ENCODE measurements around the gene TMC7.

Gene TMC7

GRCh38 chr16:19029980-19030379 is 46.2 kb downstream of the TMC7 start:
- DNase-seq (ENCODE audit: low read depth, low spot score), result no peak

GRCh38 chr16:19031738-19032137 is 48.0 kb downstream of the TMC7 start:
- no peak for DNase-seq (ENCODE audit: low read depth, low spot score)

GRCh38 chr16:19033761-19034160 is 50.0 kb downstream of the TMC7 start:
- DNase-seq (ENCODE audit: low read depth, low spot score), result no peak

- no peak for DNase-seq (ENCODE audit: low read depth, low spot score)
Measured at GRCh38 chr16:19040400-19040799, 56.7 kb downstream of the TMC7 start.

- DNase-seq (ENCODE audit: low read depth, low spot score), result no peak
Measured at GRCh38 chr16:19044769-19045168, 61.0 kb downstream of the TMC7 start.

- DNase-seq (ENCODE audit: low read depth, low spot score), result no peak
Measured at GRCh38 chr16:19046062-19046461, 62.3 kb downstream of the TMC7 start.

- no peak for DNase-seq (ENCODE audit: low read depth, low spot score)
Measured at GRCh38 chr16:19062706-19063105, 79.0 kb downstream of the TMC7 start.

GRCh38 chr16:19066988-19067348 is 83.2 kb downstream of the TMC7 start:
- no peak for DNase-seq (ENCODE audit: low read depth, low spot score)

GRCh38 chr16:19067349-19068236 is 83.9 kb downstream of the TMC7 start, which contains the start of gene COQ7:
TSS of gene COQ7 (plus strand) at chr16:19067614. CDS start at chr16:19067665, 51 bp downstream.
- DNase-seq (ENCODE audit: low read depth, low spot score), result peak; percentile 98

- no peak for DNase-seq (ENCODE audit: low read depth, low spot score)
Measured at GRCh38 chr16:19068237-19068815, 84.6 kb downstream of the TMC7 start.

GRCh38 chr16:19071811-19072777 is 88.4 kb downstream of the TMC7 start:
- peak; percentile 23 for DNase-seq (ENCODE audit: low read depth, low spot score)

- DNase-seq (ENCODE audit: low read depth, low spot score), result no peak
Measured at GRCh38 chr16:19073344-19073743, 89.6 kb downstream of the TMC7 start.

GRCh38 chr16:19073863-19074262 is 90.1 kb downstream of the TMC7 start:
- DNase-seq (ENCODE audit: low read depth, low spot score), result no peak

GRCh38 chr16:19075511-19075910 is 91.8 kb downstream of the TMC7 start:
- no peak for DNase-seq (ENCODE audit: low read depth, low spot score)

GRCh38 chr16:19077879-19078278 is 94.1 kb downstream of the TMC7 start:
- no peak for DNase-seq (ENCODE audit: low read depth, low spot score)

GRCh38 chr16:19083670-19084069 is 99.9 kb downstream of the TMC7 start:
- DNase-seq (ENCODE audit: low read depth, low spot score), result no peak

- no peak for DNase-seq (ENCODE audit: low read depth, low spot score)
Measured at GRCh38 chr16:19084139-19084538, 100.4 kb downstream of the TMC7 start.

- no peak for DNase-seq (ENCODE audit: low read depth, low spot score)
Measured at GRCh38 chr16:19084879-19085278, 101.1 kb downstream of the TMC7 start.

GRCh38 chr16:19085679-19086200 is 102.0 kb downstream of the TMC7 start:
- no peak for DNase-seq (ENCODE audit: low read depth, low spot score)

- peak; percentile 64 for DNase-seq (ENCODE audit: low read depth, low spot score)
Measured at GRCh38 chr16:19086322-19087199, 102.8 kb downstream of the TMC7 start.

Measured in iPS DF 19.7 (cell line).